ENCODE measurements around the gene NEUROD6.

The NEUROD6 gene

DNA sequence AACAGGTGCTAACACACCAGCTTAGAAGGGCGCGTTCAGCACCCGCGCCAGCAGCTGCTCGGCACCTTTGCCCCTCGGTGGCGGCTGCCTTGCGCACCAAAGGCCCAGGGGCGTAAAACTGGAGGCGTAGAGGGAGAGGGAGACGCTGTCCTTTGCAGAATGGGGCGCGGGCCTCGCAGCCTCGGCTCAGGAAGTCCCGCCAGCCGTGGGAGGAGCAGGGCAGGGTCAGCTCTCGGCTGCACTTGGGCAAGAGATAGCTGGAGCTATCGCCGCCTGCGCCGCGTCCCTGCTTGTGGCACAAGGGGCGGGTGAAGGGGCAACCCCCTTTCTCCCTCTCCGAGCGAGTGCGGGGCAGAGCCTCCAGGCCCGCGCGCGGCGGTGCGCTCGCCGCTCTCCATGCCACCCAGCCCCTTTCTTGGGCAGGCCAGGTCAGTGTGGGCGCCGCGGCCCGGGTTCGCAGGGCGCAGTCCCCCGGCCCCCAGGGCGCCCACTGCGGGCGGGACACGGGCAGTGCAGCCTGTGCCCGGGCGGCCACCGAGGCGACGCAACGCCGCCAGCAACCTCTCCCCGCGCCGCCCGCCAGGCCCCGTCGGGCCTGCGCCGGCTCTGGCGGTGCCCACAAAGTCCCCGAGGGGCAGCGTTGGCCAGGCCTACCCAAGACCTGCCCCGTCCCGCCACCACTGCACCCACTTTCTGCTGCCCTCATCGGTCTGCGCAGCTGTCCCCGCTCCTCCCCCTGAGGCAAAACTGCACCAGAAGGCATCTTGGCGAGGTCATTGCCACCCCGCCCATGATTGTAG is 4.1 kb downstream of the NEUROD6 start:
- POLR2A ChIA-PET (ENCODE audit: low non-redundant PET), result no interaction called here

DNA sequence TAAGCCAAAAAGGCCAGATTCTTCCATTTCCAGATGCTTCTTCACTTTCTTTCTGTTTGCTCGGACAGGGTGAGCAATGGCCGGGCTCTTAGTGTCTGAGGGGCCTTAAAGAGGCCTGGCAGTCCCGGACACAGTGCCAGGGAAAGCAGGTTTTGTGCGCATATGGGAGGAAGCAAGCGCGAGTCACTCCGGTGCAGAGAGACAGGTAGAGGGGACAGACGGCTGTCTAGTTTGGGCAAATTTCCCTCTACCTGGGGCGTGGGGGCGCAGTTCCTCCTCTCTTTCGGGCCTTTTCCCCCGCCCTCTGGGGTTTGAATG is 4.7 kb downstream of the NEUROD6 start:
- no peak for DNase-seq (ENCODE audit: low spot score)
- H3K27ac ChIP-seq, result no peak overlapping the region
- ChIA-PET POLR2A (ENCODE audit: low non-redundant PET) (no interaction called here), CTCF (no interaction called here)
- TF ChIP-seq, protein P1, sequence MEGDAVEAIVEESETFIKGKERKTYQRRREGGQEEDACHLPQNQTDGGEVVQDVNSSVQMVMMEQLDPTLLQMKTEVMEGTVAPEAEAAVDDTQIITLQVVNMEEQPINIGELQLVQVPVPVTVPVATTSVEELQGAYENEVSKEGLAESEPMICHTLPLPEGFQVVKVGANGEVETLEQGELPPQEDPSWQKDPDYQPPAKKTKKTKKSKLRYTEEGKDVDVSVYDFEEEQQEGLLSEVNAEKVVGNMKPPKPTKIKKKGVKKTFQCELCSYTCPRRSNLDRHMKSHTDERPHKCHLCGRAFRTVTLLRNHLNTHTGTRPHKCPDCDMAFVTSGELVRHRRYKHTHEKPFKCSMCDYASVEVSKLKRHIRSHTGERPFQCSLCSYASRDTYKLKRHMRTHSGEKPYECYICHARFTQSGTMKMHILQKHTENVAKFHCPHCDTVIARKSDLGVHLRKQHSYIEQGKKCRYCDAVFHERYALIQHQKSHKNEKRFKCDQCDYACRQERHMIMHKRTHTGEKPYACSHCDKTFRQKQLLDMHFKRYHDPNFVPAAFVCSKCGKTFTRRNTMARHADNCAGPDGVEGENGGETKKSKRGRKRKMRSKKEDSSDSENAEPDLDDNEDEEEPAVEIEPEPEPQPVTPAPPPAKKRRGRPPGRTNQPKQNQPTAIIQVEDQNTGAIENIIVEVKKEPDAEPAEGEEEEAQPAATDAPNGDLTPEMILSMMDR (conservative IDR thresholded peaks at IDR 0.05; ENCODE audit: low read depth), result no peak

More for the DNA sequence above, 4.1 kb downstream of the NEUROD6 start:
- CTCF ChIA-PET, result interaction anchor here (0.6 kb wide), 1 partner anchor 85 kb away, joined by 4 read pairs; no protein-coding TSS in a partner anchor
- TF ChIP-seq, protein P1 (conservative IDR thresholded peaks at IDR 0.05; ENCODE audit: low read depth), result no peak
- DNase-seq (ENCODE audit: low spot score), result no peak
- no peak overlapping the region for H3K27ac ChIP-seq

DNA sequence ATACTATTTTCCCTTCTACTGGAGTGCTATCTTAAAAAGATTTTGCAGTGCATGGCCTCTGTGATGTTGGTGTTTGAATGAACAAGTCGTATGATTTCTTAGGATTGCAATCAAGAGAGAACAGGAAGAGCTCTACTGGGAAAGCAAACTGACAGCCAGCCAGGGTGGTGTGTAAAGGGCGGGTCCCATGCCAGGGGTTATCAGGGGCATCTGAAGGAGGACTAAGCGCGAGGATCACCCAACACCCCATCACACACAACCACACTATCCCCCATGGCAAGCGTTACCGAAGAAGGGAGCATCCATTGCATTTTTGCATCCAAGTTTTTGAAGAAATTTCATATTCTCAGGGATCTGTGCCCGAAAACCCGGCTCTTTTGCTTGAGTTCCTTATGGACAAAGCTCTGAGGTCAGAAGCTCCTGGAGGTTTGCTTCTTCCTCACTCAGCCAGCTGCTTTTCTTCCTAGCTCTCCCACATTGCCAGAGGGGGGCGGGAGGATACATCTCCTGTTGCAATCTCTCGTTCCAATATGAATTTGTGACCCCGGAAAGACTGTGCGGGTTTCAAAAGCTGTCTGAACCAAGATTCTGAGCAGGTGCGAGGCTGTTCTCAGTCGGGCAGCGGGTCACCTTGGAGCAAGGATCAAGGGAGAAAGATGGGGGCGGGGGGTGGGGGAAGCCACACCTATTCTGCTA is 5.2 kb downstream of the NEUROD6 start:
- POLR2A ChIA-PET (ENCODE audit: low non-redundant PET), result no interaction called here
- H3K27ac ChIP-seq, result no peak overlapping the region
- CTCF ChIA-PET, result no interaction called here
- no peak for DNase-seq (ENCODE audit: low spot score)
- TF ChIP-seq, protein P1 (conservative IDR thresholded peaks at IDR 0.05; ENCODE audit: low read depth), result no peak

DNA sequence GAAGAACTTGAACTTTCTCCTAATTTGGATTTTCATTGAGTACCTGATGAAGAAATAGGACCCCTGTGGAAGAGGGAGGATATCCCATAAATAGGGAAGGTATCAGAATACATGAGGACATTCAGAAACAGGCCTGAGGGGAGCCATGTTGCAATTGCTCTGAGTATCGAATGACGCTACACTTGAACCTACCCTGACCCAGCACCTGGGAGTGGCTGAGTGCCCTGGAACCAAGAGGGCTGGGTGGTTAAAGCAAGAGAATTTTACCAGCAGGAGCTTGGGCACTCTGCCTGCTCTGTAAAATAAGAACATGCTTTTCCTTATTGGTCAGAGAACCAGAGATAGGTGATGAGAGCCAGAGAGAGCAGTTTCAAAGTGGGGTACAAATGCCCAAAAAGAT is 7.2 kb downstream of the NEUROD6 start:
- DNase-seq (ENCODE audit: low spot score), result no peak
- CTCF ChIA-PET, result no interaction called here
- TF ChIP-seq, protein P1 (conservative IDR thresholded peaks at IDR 0.05; ENCODE audit: low read depth), result no peak
- no peak overlapping the region for H3K27ac ChIP-seq
- POLR2A ChIA-PET (ENCODE audit: low non-redundant PET), result no interaction called here

DNA sequence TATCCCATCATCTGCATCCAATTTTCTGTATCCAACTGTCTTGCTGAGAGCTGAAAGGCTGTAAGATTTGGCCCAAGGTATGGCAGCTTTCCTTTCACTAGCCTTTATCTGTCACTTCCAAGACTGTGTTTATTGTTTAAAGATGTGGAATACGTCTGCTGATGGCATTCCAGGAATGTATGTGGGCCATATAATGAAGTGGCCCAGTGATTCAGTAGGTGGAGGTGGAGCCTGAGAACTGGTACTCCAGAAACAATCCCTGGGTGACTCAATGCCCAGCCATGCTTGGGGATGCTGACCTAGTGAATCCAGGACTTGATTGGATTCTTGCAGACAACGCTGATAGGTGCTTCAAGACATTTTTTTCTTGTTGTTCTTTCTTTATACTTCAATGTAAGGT is 13.5 kb downstream of the NEUROD6 start:
- ChIA-PET CTCF (interaction anchor here (0.5 kb wide), 1 partner anchor 116 kb away, joined by 3 read pairs; no protein-coding TSS in a partner anchor), POLR2A (ENCODE audit: low non-redundant PET) (no interaction called here)
- DNase-seq (ENCODE audit: low spot score), result peak; percentile 60
- TF ChIP-seq, protein P1 (conservative IDR thresholded peaks at IDR 0.05; ENCODE audit: low read depth), result no peak
- no peak overlapping the region for H3K27ac ChIP-seq

DNA sequence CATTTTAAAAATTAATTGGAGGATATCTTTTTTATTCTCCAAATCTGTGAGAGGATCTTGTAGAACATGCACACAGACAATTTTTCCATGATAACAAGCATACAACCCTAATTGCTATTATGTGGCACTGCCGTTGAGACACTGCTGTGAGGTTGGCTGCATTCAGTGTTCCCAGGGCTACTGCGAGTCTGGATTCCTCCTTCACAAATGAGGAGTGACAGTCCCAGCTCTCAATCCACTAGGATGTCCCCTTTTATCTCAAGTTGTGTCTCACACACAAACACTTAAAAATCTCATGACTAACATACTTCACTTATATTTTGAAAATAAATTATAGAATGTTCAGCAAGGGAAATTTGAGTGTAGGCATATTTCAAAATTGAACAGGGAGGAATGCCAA is 14.1 kb downstream of the NEUROD6 start:
- DNase-seq (ENCODE audit: low spot score), result no peak
- ChIA-PET POLR2A (ENCODE audit: low non-redundant PET) (no interaction called here), CTCF (interaction anchor here (0.5 kb wide), 1 partner anchor 117 kb away, joined by 3 read pairs; no protein-coding TSS in a partner anchor)
- TF ChIP-seq, protein P1 (conservative IDR thresholded peaks at IDR 0.05; ENCODE audit: low read depth), result no peak
- H3K27ac ChIP-seq, result no peak overlapping the region
